K562 (cell line): ENCODE measurements around the gene PUSL1. TPM values are rescaled to one million over a fixed set of nuclear protein-coding genes. Genes with fewer than 3 reads are reported as not detected.

Source experiments
- HCFC1 ChIP-seq: IDR thresholded peaks from 2 replicates; pipeline ENCODE4 v1.6.1; 2012; ENCODE audit warnings: low read depth, low read length, improper control_type of control experiment
- KDM1A ChIP-seq, 2 experiments: fragments of 450-650 bp; IDR thresholded peaks; 2 replicates each; pipeline ENCODE4 v1.6.1; 2016; ENCODE audit warnings: mild to moderate bottlenecking in 2 of 2
- ZFPM2 ChIP-seq: fragments of 250-450 bp; sonication (Bioruptor Pico); IDR thresholded peaks from 2 replicates; pipeline ENCODE4 v1.5.1; 2022; ENCODE audit warnings: mild to moderate bottlenecking
- polyA plus RNA-seq, 8 experiments: library from polyadenylated mRNA; depleted of rRNA in 4 of 8; stranded (reverse) in 5 of 8; unstranded in 3 of 8; fragments of >200 nt; fragmentation: Nextera tagmentation in 2 of 8; fragmentation: Illumina TruSeq in 1 of 8; extraction: Ambion mirVana in 2 of 8; extraction: Trizol in 1 of 8; gene quantifications; 2 replicates each; pipeline versions ENCODE4 v1.2.1 to v1.2.3, GENCODE V29; 2011 to 2014; ENCODE audit warnings: inconsistent platforms in 1 of 8, missing spikeins in 1 of 8
- total RNA-seq, 7 experiments: library from RNA; depleted of rRNA in 6 of 7; stranded (reverse); fragments of >200 nt in 6 of 7; fragmentation: Illumina TruSeq in 2 of 7; extraction: Trizol in 2 of 7; gene quantifications; 2 replicates each; pipeline versions ENCODE4 v1.2.1 to v1.2.3, GENCODE V29; 2011 to 2021; ENCODE audit warnings: low replicate concordance in 1 of 7
- TF ChIP-seq, protein P1 (sequence below): sonication (generic); formaldehyde crosslinking; IDR thresholded peaks from 2 replicates; pipeline ENCODE4 v1.8.0; 2022; ENCODE audit warnings: mild to moderate bottlenecking, missing genetic modification reagents
- TF ChIP-seq, protein P2 (sequence below): fragments of 150-350 bp; IDR thresholded peaks from 2 replicates; pipeline ENCODE4 v1.6.1; 2014; ENCODE audit warnings: low read depth, mild to moderate bottlenecking, low read length, borderline replicate concordance

The PUSL1 gene
- total and polyA plus RNA-seq, 9 of the 15 experiments (the other 6 are each of a cell fraction or from before 2014, with no cell fraction given), result 0.62 to 86.9 (median 13.6) TPM

GRCh38 chr1:1341549-1342021 lies 33.2 kb downstream of the PUSL1 start (continued):
- TF ChIP-seq, protein P1, sequence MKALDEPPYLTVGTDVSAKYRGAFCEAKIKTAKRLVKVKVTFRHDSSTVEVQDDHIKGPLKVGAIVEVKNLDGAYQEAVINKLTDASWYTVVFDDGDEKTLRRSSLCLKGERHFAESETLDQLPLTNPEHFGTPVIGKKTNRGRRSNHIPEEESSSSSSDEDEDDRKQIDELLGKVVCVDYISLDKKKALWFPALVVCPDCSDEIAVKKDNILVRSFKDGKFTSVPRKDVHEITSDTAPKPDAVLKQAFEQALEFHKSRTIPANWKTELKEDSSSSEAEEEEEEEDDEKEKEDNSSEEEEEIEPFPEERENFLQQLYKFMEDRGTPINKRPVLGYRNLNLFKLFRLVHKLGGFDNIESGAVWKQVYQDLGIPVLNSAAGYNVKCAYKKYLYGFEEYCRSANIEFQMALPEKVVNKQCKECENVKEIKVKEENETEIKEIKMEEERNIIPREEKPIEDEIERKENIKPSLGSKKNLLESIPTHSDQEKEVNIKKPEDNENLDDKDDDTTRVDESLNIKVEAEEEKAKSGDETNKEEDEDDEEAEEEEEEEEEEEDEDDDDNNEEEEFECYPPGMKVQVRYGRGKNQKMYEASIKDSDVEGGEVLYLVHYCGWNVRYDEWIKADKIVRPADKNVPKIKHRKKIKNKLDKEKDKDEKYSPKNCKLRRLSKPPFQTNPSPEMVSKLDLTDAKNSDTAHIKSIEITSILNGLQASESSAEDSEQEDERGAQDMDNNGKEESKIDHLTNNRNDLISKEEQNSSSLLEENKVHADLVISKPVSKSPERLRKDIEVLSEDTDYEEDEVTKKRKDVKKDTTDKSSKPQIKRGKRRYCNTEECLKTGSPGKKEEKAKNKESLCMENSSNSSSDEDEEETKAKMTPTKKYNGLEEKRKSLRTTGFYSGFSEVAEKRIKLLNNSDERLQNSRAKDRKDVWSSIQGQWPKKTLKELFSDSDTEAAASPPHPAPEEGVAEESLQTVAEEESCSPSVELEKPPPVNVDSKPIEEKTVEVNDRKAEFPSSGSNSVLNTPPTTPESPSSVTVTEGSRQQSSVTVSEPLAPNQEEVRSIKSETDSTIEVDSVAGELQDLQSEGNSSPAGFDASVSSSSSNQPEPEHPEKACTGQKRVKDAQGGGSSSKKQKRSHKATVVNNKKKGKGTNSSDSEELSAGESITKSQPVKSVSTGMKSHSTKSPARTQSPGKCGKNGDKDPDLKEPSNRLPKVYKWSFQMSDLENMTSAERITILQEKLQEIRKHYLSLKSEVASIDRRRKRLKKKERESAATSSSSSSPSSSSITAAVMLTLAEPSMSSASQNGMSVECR (CRISPR knock-in tag), result 0 out of 2 replicates have a peak, but pooled peaks have one; percentile 5
- TF ChIP-seq, protein P2, sequence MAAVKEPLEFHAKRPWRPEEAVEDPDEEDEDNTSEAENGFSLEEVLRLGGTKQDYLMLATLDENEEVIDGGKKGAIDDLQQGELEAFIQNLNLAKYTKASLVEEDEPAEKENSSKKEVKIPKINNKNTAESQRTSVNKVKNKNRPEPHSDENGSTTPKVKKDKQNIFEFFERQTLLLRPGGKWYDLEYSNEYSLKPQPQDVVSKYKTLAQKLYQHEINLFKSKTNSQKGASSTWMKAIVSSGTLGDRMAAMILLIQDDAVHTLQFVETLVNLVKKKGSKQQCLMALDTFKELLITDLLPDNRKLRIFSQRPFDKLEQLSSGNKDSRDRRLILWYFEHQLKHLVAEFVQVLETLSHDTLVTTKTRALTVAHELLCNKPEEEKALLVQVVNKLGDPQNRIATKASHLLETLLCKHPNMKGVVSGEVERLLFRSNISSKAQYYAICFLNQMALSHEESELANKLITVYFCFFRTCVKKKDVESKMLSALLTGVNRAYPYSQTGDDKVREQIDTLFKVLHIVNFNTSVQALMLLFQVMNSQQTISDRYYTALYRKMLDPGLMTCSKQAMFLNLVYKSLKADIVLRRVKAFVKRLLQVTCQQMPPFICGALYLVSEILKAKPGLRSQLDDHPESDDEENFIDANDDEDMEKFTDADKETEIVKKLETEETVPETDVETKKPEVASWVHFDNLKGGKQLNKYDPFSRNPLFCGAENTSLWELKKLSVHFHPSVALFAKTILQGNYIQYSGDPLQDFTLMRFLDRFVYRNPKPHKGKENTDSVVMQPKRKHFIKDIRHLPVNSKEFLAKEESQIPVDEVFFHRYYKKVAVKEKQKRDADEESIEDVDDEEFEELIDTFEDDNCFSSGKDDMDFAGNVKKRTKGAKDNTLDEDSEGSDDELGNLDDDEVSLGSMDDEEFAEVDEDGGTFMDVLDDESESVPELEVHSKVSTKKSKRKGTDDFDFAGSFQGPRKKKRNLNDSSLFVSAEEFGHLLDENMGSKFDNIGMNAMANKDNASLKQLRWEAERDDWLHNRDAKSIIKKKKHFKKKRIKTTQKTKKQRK, result no peak
- TF ChIP-seq ZFPM2 (no peak), KDM1A (IDR thresholded peaks at IDR 0.05) (no peak), HCFC1 (no peak)
